Measurements from ENCODE around the gene VAV1.
"Not testable (repeated sequence)": the region's sequence is repeated elsewhere in the genome, so short reads cannot be mapped to it uniquely, and the experiment has no call there.

Gene VAV1

DNA sequence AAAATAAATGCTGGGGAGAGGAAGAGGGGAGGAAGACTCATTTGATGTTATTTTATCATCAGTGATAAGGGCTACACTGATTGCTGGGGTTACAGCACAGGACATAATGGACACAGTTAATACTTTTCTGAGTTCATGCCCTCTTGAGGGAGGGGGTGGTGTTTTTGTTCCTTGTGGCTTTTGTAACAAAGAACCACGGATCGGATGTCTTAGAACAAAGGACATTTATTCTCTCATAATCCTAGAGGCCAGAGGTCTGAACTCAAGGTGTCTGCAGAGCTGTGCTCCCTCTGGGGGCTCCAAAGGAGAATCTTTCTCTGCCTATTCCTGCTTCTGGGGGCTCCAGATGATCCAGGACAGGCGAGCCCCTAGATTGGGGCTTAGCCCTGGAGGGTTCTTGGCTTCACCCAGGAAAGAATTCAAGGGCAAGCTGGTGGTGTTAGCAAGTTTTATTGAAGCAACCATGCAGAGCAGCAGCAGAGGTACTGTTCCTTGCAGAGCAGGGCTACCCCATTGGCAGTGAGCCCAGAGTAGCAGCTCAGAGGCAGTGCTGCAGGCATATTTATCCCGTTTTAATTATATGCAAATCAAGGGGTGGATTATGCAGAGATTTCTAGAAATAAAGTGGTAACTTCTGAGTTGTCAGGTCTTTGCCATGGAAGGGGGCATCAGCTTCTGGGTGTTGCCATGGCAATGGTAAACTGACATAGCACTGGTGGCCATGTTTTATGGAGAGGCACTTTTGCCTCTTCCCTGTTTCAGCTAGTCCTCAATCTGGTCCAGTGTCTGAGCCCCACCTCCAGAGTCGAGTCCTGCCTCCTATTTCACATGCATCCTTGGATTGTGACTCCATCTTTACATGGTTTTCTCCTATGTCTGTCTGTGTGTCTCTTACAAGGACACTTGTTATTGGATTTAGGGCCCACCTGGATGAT, 18.0 kb downstream of the VAV1 start:
- DNase-seq (ENCODE audit: low read depth in 2 of 2) = no peak

DNA sequence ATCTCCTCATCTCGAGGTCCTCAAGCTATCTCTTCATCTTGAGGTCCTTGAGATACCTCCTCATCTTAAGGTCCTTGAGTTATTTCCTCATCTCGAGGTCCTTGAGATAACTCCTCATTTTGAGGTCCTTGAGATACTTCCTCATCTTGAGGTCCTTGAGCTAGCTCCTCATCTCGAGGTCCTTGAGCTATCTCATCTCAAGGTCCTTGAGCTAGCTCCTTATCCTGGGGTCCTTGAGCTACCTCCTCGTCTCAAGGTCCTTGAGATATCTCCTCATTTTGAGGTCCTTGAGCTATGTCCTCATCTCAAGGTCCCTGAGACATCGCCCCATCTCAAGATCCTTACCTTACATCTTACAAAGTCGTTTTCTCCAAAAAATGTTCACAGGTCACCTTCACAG, 18.7 kb downstream of the VAV1 start:
- no peak for DNase-seq (ENCODE audit: low read depth in 2 of 2)

DNA sequence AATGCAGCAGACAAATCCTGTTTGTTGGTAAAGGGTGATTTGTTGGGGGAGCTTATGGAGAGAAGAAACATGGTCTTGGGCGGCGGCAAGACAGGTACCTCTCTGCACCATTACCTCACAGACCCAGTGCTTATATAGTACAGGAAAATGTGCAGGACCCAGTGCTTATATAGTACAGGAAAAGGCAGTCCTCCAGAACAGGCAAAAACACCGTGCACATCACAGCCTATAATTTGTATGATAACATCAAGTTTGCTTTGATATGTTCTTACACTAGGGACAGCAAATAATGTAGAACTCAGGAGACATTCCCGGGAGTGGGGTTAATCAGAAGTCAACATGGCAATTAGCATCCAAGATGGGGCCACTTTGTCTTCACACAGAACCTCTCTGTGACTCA, 20.9 kb downstream of the VAV1 start:
- no peak for DNase-seq (ENCODE audit: low read depth in 2 of 2)

DNA sequence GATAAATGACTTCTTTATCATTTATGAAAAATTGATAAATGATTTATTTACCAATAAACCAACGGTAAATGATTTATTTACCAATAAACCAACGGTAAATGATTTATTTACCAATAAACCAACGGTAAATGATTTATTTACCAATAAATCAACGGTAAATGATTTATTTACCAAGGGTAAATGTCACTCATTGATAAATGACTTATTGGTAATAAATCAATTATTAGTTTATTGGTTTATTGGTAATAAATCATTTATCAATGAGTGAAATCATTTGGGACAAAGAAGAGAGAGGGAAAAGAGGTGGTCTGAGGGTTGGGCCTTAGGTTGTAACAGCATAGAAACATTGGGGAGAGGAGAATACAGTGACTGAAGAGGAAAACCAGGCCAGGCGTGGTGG, 21.5 kb downstream of the VAV1 start:
- DNase-seq (ENCODE audit: low read depth in 2 of 2) = no peak

DNA sequence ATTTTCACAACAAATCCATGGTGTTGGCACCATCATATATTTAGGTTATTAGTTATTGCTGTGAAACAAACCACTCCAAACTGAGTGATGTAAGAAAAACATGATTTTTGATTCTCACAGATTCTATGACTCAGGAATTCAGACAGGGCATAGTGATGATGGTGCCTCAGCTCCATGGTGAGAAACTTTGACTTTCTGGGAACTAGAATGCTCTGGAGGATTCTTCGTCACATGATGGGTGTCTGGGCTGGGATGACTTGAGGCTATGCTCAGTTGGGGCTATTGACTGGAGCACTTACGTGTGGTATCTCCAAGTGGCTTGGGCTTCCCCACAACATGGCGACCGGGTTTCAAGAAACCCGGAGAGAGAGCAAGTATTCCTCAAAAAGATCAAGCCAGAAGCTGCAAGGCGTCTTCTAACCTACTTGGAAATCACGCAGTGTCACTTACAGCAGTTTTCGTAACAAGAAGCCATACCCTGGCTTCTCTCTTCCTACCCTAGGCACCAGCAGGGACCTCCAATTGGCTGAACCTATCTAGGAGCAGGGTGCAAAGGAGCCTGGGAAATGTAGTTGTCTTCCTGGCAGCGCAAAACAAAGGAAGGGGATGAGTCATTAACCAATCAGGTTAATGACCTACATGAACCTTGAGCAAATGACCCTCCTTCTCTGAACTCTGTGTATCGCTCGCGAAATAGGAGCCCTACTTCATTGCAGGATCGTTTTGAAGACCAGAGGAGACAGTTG, 22.4 kb downstream of the VAV1 start:
- no peak for DNase-seq (ENCODE audit: low read depth in 2 of 2)

DNA sequence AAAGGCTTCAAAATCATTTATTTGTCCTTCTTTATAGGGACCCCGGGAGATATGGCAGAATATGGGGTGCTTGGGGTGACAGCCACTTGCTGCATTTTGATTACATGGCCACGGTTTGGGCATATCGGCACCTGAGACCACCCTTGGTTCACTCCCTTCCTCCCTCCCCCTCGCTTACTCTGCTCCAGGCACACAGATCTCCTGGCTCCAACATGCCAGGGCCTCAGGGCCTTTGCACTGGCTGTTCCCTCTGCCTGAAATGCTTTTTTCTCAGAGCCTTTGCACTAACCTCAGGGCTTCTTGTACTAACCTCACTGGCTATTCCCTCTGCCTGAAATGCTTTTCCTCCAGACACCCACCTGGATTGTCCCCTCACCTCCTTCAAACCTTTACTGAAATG, 23.8 kb downstream of the VAV1 start:
- no peak for DNase-seq (ENCODE audit: low read depth in 2 of 2)

DNA sequence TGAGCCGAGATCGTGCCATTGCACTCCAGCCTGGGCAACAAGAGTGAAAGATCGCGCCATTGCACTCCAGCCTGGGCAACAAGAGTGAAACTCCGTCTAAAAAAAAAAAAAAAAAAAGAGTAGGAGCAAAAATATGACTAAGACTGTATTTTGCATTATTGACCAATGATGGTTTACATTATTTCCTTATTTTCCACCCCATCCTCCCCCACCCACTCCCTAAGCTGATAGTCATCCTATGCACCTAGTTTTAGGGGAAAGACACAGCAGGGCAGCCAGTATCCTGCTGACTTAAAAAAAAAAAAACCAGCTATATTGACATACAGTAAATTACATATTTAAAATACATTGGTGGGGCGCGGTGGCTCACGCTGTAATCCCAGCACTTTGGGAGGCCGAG, 25.1 kb downstream of the VAV1 start:
- DNase-seq (ENCODE audit: low read depth in 2 of 2) = no peak

DNA sequence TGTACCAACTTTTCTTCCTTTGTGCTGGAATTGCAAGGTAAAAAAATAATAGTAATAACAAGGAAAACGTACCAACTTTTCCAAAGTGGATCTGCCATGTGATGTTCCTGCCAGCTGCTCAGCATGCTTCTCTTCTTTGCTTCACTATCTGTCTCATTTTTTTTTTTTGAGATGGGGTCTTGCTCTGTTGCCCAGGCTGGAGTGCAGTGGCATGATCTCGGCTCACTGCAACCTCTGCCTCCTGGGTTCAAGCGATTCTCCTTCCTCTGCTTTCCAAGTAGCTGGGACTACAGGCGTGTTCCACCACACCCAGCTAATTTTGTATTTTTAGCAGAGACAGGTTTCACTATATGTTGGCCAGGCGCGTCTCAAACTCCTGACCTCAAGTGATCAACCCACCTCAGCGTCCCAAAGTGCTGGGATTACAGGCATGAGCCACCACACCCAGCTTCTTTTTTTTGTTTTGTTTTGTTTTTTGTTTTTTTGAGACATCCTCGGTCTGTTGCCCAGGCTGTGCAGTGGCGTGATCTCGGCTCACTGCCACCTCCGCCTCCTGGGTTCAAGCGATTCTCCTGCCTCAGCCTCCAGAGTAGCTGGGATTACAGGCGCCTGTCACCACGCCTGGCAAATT, 27.8 kb downstream of the VAV1 start:
- not testable (repeated sequence) for DNase-seq (ENCODE audit: low read depth in 2 of 2)

DNA sequence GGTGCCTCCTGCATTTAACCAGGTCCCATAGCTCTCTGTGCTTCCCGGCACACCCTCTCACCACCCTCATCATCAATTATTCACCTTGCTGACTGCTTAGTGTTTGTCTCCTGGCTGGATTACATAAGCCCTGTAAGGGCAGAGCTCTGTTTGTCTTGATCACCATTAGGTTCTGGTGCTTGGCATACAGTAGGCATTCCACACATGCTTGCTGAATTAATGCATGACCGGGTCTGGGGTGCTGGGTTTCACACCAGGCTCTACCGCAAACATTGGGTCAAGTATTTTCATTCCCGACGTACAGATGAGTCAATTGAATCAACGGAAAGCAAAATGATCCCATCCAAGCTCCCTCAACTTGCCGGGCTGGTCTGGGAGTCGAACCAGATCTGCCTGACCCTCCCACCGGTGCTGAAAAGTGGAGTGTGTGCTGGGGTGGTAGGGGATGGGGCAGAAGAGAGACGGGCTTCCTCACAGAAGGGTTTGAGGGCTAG, 28.5 kb downstream of the VAV1 start:
- no peak for DNase-seq (ENCODE audit: low read depth in 2 of 2)

DNA sequence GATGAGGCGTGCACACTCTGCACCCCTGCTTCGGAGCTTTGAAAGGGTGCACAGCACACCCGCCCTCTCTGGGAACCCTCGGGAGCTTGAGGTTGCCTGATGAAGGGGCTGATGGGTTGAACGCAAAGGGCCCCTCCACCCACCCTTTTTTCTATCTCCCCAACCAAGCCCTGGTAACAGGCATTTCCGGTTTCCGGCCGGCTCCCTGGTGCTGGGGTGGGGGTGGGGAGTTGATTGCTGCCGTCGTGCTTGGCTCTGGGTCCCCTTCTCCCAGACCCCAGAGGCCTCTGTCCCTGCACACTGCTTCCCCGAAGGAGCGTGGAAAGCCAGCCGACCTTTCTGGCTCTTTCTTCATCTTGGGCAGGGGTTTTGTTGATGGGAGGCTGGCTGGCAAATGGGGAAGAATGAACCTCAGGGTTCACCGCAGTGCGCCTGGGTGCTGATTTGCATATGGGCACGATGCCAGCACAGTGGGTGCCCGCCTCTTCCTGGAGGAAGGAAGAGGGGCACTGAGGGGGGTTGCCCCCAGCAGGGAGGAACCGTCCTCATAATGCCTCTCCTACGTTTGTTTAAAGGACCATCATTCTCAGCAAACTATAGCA, 29.1 kb downstream of the VAV1 start:
- peak; percentile 67 to 77 for DNase-seq (ENCODE audit: low read depth in 2 of 2)

DNA sequence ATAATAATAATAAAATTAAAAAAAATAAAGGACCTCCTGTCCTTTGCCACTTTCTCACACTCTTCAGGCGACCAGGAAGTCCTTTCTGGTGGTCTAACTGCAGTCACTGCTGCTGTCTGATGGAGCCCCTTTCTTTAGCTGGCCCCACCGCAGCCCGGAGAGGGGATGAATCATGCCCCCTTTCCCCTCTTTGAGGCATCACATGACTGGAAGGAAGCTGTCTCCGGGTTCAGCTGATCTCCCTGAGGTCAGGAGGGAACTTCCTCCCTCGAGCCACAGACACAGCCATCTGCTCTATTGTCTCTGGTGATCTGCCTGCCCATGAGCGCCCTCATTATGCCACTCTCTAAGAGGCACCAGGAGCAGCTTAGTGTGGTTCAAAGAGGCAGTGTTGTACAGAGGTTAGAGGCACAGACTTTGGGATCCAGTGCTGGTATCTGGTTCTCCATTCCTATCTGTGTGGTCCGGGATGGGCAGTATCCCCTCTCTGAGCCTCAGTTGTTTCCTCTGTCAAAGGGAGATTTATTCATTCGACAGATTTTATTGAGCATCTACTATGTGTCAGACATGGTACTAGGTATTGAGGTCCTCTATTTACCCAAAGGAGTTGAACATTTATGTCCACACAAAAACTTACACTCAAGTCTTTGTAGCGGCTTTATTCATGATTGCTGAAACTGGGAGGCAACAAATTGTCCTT, 30.0 kb downstream of the VAV1 start:
- peak; percentile 47 to 69 for DNase-seq (ENCODE audit: low read depth in 2 of 2)

DNA sequence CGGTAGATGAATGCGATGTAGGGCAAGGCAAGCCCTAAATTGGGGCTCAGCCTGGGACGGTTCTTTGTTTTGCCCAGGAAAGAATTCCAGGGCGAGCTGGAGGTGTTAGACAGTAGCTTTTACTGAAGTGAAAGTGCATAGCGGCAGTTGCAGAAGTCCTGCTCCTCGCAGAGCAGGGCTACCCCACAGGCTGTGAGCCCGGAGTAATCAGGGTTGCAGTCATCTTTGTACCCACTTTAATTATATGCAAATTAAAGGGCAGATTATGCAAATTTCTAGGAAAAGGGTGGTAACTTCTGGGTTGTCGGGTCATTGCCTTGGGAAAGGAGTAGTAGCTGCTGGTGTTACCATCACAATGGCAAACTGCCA, 30.5 kb downstream of the VAV1 start:
- DNase-seq (ENCODE audit: low read depth in 2 of 2) = no peak

DNA sequence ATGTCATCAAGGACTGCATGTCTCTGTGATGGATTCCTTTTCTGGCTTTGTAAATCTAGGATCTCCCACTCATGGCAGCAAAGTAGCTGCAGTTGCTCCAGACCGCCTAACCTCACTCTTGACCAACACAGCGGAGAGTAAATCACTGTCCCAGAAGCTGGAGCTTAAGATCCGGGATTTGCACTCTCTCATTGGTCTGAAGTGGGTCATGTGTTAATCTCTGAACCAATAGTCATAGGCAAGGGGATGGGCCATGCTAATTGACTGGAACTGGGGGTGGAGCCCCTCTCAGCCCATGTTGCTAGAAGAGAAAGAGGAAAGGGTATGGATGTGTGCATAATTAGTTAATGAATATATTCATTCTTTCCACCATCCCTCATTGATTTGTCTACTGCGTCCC, 34.0 kb downstream of the VAV1 start:
- DNase-seq (ENCODE audit: low read depth in 2 of 2) = no peak

DNA sequence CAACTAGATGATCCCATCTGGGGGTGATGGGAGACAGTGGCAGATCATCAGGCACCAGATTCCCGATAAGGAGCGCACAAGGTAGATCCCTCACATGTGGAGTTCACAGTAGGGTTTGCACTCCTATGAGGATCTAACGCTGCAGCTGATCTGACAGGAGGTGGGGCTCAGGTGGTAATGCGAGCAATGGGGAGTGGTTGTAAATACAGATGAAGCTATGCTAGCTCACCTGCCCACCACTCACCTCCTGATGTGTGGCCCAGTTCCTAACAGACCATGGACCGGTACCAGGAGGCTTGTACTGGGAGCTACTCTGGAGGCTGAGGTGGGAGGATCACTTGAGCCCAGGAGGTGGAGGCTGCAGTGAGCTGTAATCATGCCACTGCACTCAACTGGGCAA, 34.8 kb downstream of the VAV1 start:
- no peak for DNase-seq (ENCODE audit: low read depth in 2 of 2)

DNA sequence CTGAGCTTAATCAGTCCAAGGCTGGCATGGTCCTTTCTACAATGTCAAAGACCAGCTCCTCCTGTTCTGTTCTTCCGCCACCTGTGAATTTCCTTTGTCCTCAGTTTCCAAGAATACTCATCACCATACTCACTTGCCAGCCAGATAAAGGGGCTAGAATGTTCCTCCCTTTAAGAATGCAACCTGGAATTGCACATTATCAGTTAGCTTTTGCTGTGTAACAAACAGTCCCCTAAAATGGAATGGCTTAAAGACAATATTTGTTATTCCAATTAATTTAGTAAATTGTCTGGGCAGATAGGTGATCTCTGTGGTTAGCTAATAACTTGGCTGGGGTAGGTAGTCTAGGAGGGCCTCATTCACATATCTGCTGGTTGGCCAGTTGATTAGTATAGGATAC, 36.0 kb downstream of the VAV1 start:
- no peak for DNase-seq (ENCODE audit: low read depth in 2 of 2)

DNA sequence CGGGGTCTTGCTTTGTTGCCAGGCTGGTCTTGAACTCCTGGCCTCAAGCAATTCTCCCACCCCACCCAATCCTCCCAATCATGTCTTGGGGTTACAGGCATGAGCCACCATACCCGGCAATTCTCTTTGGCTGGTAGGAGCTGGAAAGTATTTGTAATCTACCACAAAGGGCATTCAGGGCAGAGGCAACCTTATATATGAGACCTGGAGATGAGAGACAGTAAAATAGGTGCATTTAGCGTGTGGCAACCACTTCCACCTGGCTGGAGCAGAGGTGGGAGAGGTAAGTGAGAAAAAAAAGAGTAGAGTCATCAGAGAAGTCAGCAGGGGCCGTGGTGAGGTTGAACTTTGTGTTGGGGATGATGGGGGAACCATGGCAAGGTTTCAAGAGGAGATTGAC, 36.8 kb downstream of the VAV1 start:
- DNase-seq (ENCODE audit: low read depth in 2 of 2) = no peak

DNA sequence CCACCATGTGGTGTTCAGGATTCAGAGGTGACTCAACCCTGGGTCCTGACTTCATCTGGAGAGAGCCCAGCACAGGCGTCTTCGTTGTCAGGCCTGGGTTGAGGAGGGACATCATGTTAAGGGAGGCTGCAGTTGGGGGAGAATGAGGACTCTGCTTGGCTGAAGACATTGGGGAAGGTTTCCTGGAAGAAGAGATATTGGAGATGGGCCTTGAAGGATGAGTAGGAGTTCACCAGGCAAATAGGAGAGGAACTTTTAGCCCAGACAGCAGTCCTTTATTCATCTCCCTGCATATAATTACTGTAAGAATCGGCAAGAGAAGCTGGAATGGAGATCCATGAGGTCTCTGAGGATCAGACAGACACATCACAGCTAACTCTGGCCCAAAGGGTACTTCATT, 38.9 kb downstream of the VAV1 start:
- DNase-seq (ENCODE audit: low read depth in 2 of 2) = no peak

DNA sequence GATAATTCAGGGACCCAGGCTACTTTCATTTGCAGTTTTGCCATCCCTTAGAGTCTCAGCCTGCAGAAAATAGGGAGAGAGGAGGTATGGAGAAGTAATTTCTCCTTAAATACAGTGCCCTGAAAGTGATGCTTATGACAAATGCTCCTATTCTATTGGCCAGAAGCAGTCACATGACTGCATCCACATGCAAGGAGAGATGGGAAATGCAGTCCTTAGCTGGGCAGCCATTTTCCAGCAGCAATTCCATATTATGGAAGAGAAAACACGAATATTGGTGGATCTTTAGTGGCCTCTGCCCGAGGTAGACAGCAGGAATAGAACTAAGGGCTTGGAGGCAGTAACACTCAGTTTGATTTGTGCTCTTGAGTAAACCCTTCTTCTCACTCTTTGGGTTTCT, 39.4 kb downstream of the VAV1 start:
- no peak for DNase-seq (ENCODE audit: low read depth in 2 of 2)

DNA sequence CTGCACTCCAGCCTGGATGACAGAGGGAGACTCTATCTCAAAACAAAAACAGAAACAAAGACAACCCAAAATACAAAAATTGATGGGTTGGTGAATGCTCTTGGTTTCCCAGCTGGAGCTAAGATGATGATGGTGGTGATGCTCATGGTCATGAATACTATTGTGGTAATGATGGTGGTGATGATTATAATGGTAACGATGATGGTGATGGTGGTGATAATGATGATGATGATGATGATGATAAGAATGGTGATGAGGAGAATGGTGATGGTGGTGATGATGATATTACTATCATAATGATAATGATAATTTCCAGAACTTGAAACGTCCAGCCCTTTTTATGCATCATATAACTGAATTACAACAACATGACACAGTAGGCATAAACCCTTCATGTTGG, 40.1 kb downstream of the VAV1 start:
- no peak for DNase-seq (ENCODE audit: low read depth in 2 of 2)

DNA sequence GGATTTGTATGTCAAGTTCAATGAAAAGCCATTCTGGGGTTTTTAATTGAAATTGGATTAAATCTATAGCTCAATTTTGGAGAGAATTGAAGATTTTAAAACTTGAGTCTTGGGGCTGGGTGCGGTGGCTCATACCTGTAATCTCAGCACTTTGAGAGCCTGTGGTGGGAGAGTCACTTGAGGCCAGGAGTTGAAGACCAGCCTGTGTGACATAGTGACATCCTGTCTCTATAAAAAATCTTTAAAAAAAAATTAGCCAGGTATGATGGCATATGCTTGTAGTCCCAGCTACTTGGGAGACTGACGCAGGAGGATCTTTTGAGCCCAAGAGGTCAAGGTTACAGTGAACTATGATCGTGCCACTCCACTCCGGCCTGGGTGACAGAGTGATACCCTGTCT, 41.2 kb downstream of the VAV1 start:
- DNase-seq (ENCODE audit: low read depth in 2 of 2) = no peak

DNA sequence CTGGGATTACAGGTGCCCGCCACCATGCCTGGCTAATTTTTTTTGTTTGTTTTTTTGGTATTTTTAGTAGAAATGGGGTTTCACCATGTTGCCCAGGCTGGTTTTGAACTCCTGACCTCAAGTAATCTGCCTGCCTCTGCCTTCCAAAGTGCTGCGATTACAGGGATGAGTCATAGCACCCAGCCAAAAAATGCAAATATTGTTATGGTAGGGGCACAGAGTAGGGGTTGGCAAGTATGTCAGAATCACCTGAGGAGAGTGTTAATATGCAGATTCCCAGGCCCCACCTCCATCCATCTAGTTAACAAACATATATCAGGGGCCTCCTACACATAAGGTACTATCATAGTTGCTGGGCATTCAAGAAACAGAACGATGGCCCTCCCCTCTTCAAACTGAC, 44.7 kb downstream of the VAV1 start:
- no peak for DNase-seq (ENCODE audit: low read depth in 2 of 2)

DNA sequence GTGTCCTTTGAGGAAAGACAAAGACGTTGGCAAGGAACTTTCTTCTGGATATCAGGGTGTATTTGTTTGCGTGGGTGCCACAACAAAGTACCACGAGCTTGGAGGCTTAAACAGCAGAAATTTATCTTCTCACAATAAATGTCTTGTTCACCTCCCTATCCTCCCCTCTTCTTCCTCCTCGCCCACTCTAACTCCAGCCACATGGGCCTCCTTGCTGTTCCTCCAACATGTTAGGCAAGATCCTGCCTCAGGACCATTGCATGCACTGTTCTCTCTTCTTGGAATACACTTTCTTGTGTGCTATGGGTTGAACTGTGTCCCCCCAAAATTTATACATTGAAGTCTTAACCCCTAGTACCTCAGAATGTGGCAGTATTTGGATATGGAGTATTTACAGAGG, 45.7 kb downstream of the VAV1 start:
- no peak for DNase-seq (ENCODE audit: low read depth in 2 of 2)
